Measurements from ENCODE around the gene AFM. TPM values are rescaled to one million over a fixed set of nuclear protein-coding genes. Genes with fewer than 3 reads are reported as not detected.

Gene AFM
- total and polyA plus RNA-seq, 7 experiments from 2014 or later = not detected

- CTCF ChIA-PET = no interaction called here
- DNase-seq (no peak), ATAC-seq (no peak)
- POLR2A ChIA-PET = no interaction called here
- Mint-ChIP-seq H3K36me3 (no peaks in the 10 kb centered on the region), H3K27me3 (peaks cover 0 to 20% (median 13%) of the 10 kb centered on the region in 5 donors), H3K4me3 (no peak overlapping the region), H3K4me1 (no peaks in the 10 kb centered on the region), H3K27ac (no peak overlapping the region), H3K9me3 (no peaks in the 10 kb centered on the region)
- H3K36me3 ChIP-seq (ENCODE audit: control insufficient read depth in 2 of 3, insufficient read depth in 3 of 3, low read length in 3 of 3) = peaks cover 0 to 3% (median 0%) of the 10 kb centered on the region in 3 experiments
- intact Hi-C loops (cut with micrococcal nuclease) = no loop called here
- no peaks in the 10 kb centered on the region for H3K9me3 ChIP-seq (ENCODE audit: control insufficient read depth in 2 of 3, low read length in 3 of 3)
- H3K4me1 ChIP-seq (ENCODE audit: control insufficient read depth in 2 of 2, insufficient read depth in 2 of 2, low read length in 2 of 2) = no peaks in the 10 kb centered on the region
- peaks cover 0 to 5% of the 10 kb centered on the region in 2 donors for H3K27me3 ChIP-seq (ENCODE audit: control insufficient read depth in 2 of 2, insufficient read depth in 2 of 2, low read length in 2 of 2)
- no peak overlapping the region for H3K4me3 ChIP-seq (ENCODE audit: low read length)
- no peak overlapping the region for H3K27ac ChIP-seq (ENCODE audit: low read depth, low read length)
These were observed 31.0 kb upstream of the AFM start for GRCh38 chr4:73450398-73451004.

- DNase-seq (no peak), ATAC-seq (no peak)
- CTCF ChIA-PET = interaction anchor here (0.6 kb wide), 1 partner anchor 8 kb away, joined by 3 read pairs; no protein-coding TSS in a partner anchor
- H3K36me3 ChIP-seq (ENCODE audit: control insufficient read depth in 2 of 3, insufficient read depth in 3 of 3, low read length in 3 of 3) = peaks cover 0 to 3% (median 0%) of the 10 kb centered on the region in 3 experiments
- no peaks in the 10 kb centered on the region for H3K4me1 Mint-ChIP-seq
- no peak overlapping the region for H3K27ac Mint-ChIP-seq
- peaks cover 0 to 4% of the 10 kb centered on the region in 2 donors for H3K27me3 ChIP-seq (ENCODE audit: control insufficient read depth in 2 of 2, insufficient read depth in 2 of 2, low read length in 2 of 2)
- H3K4me3 Mint-ChIP-seq = no peak overlapping the region
- H3K4me1 ChIP-seq (ENCODE audit: control insufficient read depth in 2 of 2, insufficient read depth in 2 of 2, low read length in 2 of 2) = no peaks in the 10 kb centered on the region
- H3K4me3 ChIP-seq (ENCODE audit: low read length) = no peak overlapping the region
- H3K27me3 Mint-ChIP-seq = peaks cover 2 to 20% (median 9%) of the 10 kb centered on the region in 5 donors
- peaks cover 0 to 3% (median 0%) of the 10 kb centered on the region in 11 donors for H3K9me3 Mint-ChIP-seq
- H3K9me3 ChIP-seq (ENCODE audit: control insufficient read depth in 2 of 3, low read length in 3 of 3) = no peaks in the 10 kb centered on the region
- H3K27ac ChIP-seq (ENCODE audit: low read depth, low read length) = no peak overlapping the region
- H3K36me3 Mint-ChIP-seq = no peaks in the 10 kb centered on the region
- intact Hi-C loops (cut with micrococcal nuclease) = no loop called here
- POLR2A ChIA-PET = no interaction called here
These were observed 30.1 kb upstream of the AFM start for GRCh38 chr4:73451404-73451803.

- H3K27ac ChIP-seq (ENCODE audit: low read depth, low read length) = no peak overlapping the region
- ATAC-seq (no peak), DNase-seq (no peak)
- H3K36me3 ChIP-seq (ENCODE audit: control insufficient read depth in 2 of 3, insufficient read depth in 3 of 3, low read length in 3 of 3) = peaks cover 0 to 3% (median 0%) of the 10 kb centered on the region in 3 experiments
- H3K27me3 Mint-ChIP-seq = peaks cover 2 to 16% (median 9%) of the 10 kb centered on the region in 5 donors
- H3K4me3 ChIP-seq (ENCODE audit: low read length) = no peak overlapping the region
- H3K9me3 Mint-ChIP-seq = peaks cover 0 to 4% (median 0%) of the 10 kb centered on the region in 11 donors
- ChIA-PET POLR2A (no interaction called here), CTCF (interaction anchor here (0.6 kb wide), 1 partner anchor 9 kb away, joined by 3 read pairs; no protein-coding TSS in a partner anchor)
- intact Hi-C loops (cut with micrococcal nuclease) = no loop called here
- no peaks in the 10 kb centered on the region for H3K4me1 ChIP-seq (ENCODE audit: control insufficient read depth in 2 of 2, insufficient read depth in 2 of 2, low read length in 2 of 2)
- no peaks in the 10 kb centered on the region for H3K4me1 Mint-ChIP-seq
- H3K27ac Mint-ChIP-seq = no peak overlapping the region
- no peaks in the 10 kb centered on the region for H3K36me3 Mint-ChIP-seq
- H3K4me3 Mint-ChIP-seq = no peak overlapping the region
- H3K27me3 ChIP-seq (ENCODE audit: control insufficient read depth in 2 of 2, insufficient read depth in 2 of 2, low read length in 2 of 2) = no peaks in the 10 kb centered on the region
- no peaks in the 10 kb centered on the region for H3K9me3 ChIP-seq (ENCODE audit: control insufficient read depth in 2 of 3, low read length in 3 of 3)
These were observed 29.4 kb upstream of the AFM start for GRCh38 chr4:73451981-73452747.

GRCh38 chr4:73452953-73453700 is 28.4 kb upstream of the AFM start:
- no peak overlapping the region for H3K4me3 ChIP-seq (ENCODE audit: low read length)
- Mint-ChIP-seq H3K9me3 (peaks cover 0 to 8% (median 0%) of the 10 kb centered on the region in 11 donors), H3K27ac (no peak overlapping the region), H3K4me1 (no peaks in the 10 kb centered on the region), H3K27me3 (peaks cover 0 to 16% (median 12%) of the 10 kb centered on the region in 5 donors), H3K36me3 (peaks cover 0 to 5% (median 0%) of the 10 kb centered on the region in 5 donors), H3K4me3 (no peak overlapping the region)
- no peak overlapping the region for H3K27ac ChIP-seq (ENCODE audit: low read depth, low read length)
- no peaks in the 10 kb centered on the region for H3K9me3 ChIP-seq (ENCODE audit: control insufficient read depth in 2 of 3, low read length in 3 of 3)
- no peaks in the 10 kb centered on the region for H3K27me3 ChIP-seq (ENCODE audit: control insufficient read depth in 2 of 2, insufficient read depth in 2 of 2, low read length in 2 of 2)
- DNase-seq (no peak), ATAC-seq (no peak)
- H3K36me3 ChIP-seq (ENCODE audit: control insufficient read depth in 2 of 3, insufficient read depth in 3 of 3, low read length in 3 of 3) = peaks cover 0 to 3% (median 0%) of the 10 kb centered on the region in 3 experiments
- CTCF ChIA-PET = no interaction called here
- no peaks in the 10 kb centered on the region for H3K4me1 ChIP-seq (ENCODE audit: control insufficient read depth in 2 of 2, insufficient read depth in 2 of 2, low read length in 2 of 2)
- POLR2A ChIA-PET = no interaction called here
- intact Hi-C loops (cut with micrococcal nuclease) = no loop called here

- intact Hi-C loops (cut with micrococcal nuclease) = no loop called here
- H3K27me3 ChIP-seq (ENCODE audit: control insufficient read depth in 2 of 2, insufficient read depth in 2 of 2, low read length in 2 of 2) = no peaks in the 10 kb centered on the region
- DNase-seq (no peak), ATAC-seq (no peak)
- H3K4me1 ChIP-seq (ENCODE audit: control insufficient read depth in 2 of 2, insufficient read depth in 2 of 2, low read length in 2 of 2) = no peaks in the 10 kb centered on the region
- Mint-ChIP-seq H3K27me3 (peaks cover 0 to 19% (median 13%) of the 10 kb centered on the region in 5 donors), H3K9me3 (peaks cover 0 to 9% (median 0%) of the 10 kb centered on the region in 11 donors), H3K4me1 (no peaks in the 10 kb centered on the region), H3K4me3 (no peak overlapping the region), H3K36me3 (peaks cover 0 to 5% (median 0%) of the 10 kb centered on the region in 5 donors), H3K27ac (no peak overlapping the region)
- ChIA-PET POLR2A (no interaction called here), CTCF (no interaction called here)
- no peak overlapping the region for H3K4me3 ChIP-seq (ENCODE audit: low read length)
- peaks cover 0 to 3% (median 0%) of the 10 kb centered on the region in 3 experiments for H3K36me3 ChIP-seq (ENCODE audit: control insufficient read depth in 2 of 3, insufficient read depth in 3 of 3, low read length in 3 of 3)
- no peak overlapping the region for H3K27ac ChIP-seq (ENCODE audit: low read depth, low read length)
- no peaks in the 10 kb centered on the region for H3K9me3 ChIP-seq (ENCODE audit: control insufficient read depth in 2 of 3, low read length in 3 of 3)
These were observed 27.9 kb upstream of the AFM start for GRCh38 chr4:73453701-73454005.

GRCh38 chr4:73454920-73455319 is 26.6 kb upstream of the AFM start:
- DNase-seq (no peak), ATAC-seq (no peak)
- H3K27ac Mint-ChIP-seq = no peak overlapping the region
- H3K9me3 Mint-ChIP-seq = peaks cover 0 to 9% (median 0%) of the 10 kb centered on the region in 11 donors
- H3K36me3 Mint-ChIP-seq = peaks cover 0 to 5% (median 0%) of the 10 kb centered on the region in 5 donors
- H3K27me3 Mint-ChIP-seq = peaks cover 0 to 21% (median 13%) of the 10 kb centered on the region in 5 donors
- no peaks in the 10 kb centered on the region for H3K27me3 ChIP-seq (ENCODE audit: control insufficient read depth in 2 of 2, insufficient read depth in 2 of 2, low read length in 2 of 2)
- H3K4me3 ChIP-seq (ENCODE audit: low read length) = no peak overlapping the region
- no peak overlapping the region for H3K27ac ChIP-seq (ENCODE audit: low read depth, low read length)
- H3K4me3 Mint-ChIP-seq = no peak overlapping the region
- H3K4me1 ChIP-seq (ENCODE audit: control insufficient read depth in 2 of 2, insufficient read depth in 2 of 2, low read length in 2 of 2) = no peaks in the 10 kb centered on the region
- no peaks in the 10 kb centered on the region for H3K9me3 ChIP-seq (ENCODE audit: control insufficient read depth in 2 of 3, low read length in 3 of 3)
- H3K36me3 ChIP-seq (ENCODE audit: control insufficient read depth in 2 of 3, insufficient read depth in 3 of 3, low read length in 3 of 3) = peaks cover 0 to 3% (median 0%) of the 10 kb centered on the region in 3 experiments
- intact Hi-C loops (cut with micrococcal nuclease) = no loop called here
- ChIA-PET POLR2A (no interaction called here), CTCF (no interaction called here)
- H3K4me1 Mint-ChIP-seq = no peaks in the 10 kb centered on the region

All from naive thymus-derived CD4-positive, alpha-beta T cell (primary cell).